ENCODE results near the gene AMY2B. TPM values are rescaled to one million over a fixed set of nuclear protein-coding genes. Genes with fewer than 3 reads are reported as not detected.
A peak's percentile ranks its signal among the peaks of the same experiment; 100 is the strongest.
"Not testable (repeated sequence)": the region's sequence is repeated elsewhere in the genome, so short reads cannot be mapped to it uniquely, and the experiment has no call there.

AMY2B gene
- total and polyA plus RNA-seq, 12 donors: 5.9 to 101 (median 28.0) TPM

DNA sequence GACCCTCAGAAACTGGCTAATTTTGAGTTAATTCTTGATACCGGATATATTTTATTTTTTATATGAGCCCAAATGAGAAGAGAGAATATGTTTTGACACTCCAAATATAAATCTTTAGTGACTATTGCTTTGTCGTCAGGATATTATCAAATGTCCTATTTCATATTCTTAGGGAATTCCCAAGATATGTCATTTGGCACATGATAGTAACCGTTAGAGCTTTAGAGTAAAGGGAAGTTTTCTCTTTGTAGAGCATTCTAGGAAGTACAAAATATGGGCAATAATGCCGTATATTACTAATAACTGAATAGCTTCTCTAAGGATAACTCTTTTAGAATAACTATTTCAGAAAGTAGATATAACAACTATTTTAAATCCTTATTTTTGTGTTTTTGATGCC is 8.3 kb upstream of the AMY2B start:
- no peak for ATAC-seq
- WGBS, 2 donors: 74 to 77% methylated on average over 4 of the region's 4 CpGs
- Histone ChIP-seq H3K9me3 (no peaks in the 10 kb centered on the region), H3K27ac (no peak overlapping the region), H3K4me1 (peaks cover 0 to 26% (median 11%) of the 10 kb centered on the region in 9 donors), H3K4me3 (no peak overlapping the region), H3K36me3 (peaks cover 0 to 30% (median 0%) of the 10 kb centered on the region in 9 donors), H3K27me3 (no peaks in the 10 kb centered on the region)
- intact Hi-C loops (cut with DNase I): no loop called here
- TF ChIP-seq, protein P1, sequence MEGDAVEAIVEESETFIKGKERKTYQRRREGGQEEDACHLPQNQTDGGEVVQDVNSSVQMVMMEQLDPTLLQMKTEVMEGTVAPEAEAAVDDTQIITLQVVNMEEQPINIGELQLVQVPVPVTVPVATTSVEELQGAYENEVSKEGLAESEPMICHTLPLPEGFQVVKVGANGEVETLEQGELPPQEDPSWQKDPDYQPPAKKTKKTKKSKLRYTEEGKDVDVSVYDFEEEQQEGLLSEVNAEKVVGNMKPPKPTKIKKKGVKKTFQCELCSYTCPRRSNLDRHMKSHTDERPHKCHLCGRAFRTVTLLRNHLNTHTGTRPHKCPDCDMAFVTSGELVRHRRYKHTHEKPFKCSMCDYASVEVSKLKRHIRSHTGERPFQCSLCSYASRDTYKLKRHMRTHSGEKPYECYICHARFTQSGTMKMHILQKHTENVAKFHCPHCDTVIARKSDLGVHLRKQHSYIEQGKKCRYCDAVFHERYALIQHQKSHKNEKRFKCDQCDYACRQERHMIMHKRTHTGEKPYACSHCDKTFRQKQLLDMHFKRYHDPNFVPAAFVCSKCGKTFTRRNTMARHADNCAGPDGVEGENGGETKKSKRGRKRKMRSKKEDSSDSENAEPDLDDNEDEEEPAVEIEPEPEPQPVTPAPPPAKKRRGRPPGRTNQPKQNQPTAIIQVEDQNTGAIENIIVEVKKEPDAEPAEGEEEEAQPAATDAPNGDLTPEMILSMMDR (IDR thresholded peaks at IDR 0.05): no peak
- no peak for DNase-seq

DNA sequence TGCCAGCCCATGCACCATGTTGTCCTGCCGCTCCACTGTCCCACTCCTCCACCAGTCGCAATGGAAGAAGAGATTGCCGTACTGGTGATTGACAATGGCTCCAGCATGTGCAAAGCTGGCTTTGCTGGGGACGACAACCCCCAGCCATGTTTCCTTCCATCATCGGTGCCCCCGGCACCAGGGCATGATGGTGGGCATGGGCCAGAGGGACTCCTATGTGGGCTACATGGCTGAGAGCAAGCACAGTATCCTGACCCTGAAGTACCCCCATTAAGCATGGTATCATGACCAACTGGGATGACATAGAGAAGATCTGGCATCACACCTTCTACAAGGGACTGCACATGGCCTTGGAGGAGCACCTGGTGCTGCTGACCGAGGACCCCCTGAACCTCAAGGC is 1.9 kb upstream of the AMY2B start:
- ATAC-seq (peak in 2 of 8 donors; percentile 11 to 13), DNase-seq (no peak)
- no peaks in the 10 kb centered on the region for H3K4me1 ChIP-seq
- WGBS, 2 donors: 96 to 99% methylated on average over 7 of the region's 7 CpGs
- H3K27ac ChIP-seq: no peak overlapping the region
- TF ChIP-seq, protein P1 (IDR thresholded peaks at IDR 0.05): no peak
- H3K36me3 ChIP-seq: peaks cover 0 to 69% (median 7%) of the 10 kb centered on the region in 9 donors
- no peaks in the 10 kb centered on the region for H3K9me3 ChIP-seq
- intact Hi-C loops (cut with DNase I): no loop called here
- no peak overlapping the region for H3K4me3 ChIP-seq
- no peaks in the 10 kb centered on the region for H3K27me3 ChIP-seq

DNA sequence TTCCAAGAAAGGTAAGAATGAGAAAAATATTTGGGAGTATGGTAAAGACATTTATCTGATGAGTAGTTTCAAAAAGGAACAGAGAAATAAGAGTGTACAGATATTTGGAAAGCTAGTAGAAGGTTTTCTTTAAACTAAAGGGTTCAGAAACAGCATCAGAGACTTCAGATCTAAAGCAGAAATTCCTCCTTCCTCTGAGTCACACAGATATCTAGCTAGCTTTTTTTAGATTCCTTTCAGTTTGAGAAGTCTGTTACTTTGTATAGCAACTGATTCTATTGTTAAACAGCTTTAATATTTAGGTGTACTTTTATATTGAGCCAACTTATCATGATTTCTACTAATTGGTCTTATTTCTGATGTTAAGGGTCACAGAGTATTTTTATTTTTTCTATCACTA is 4.7 kb downstream of the AMY2B start:
- ATAC-seq: no peak
- intact Hi-C loops (cut with DNase I): no loop called here
- Histone ChIP-seq H3K27me3 (no peaks in the 10 kb centered on the region), H3K27ac (no peak overlapping the region), H3K36me3 (peaks cover 0 to 62% (median 0%) of the 10 kb centered on the region in 9 donors), H3K4me3 (no peak overlapping the region), H3K4me1 (no peaks in the 10 kb centered on the region), H3K9me3 (no peaks in the 10 kb centered on the region)
- DNase-seq: no peak
- TF ChIP-seq, protein P1 (IDR thresholded peaks at IDR 0.05): no peak

DNA sequence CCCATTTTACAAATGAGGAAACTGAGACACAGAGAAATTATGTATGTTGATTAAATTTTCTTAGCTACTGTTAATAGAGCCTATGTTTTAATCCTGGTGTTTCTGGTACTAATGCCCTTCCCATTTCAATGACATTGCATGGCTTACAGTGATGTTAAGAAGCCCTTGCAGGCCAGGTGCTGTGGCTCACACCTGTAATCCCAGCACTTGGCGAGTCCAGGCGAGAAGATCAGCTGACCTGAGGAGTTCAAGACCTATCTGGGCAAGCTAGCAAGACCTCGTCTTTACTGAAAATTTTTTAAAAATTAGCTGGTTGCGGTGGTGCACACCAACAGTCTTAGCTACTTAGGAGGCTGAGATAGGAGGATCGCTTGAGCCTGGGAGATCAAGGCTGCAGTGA is 5.4 kb downstream of the AMY2B start:
- H3K4me3 ChIP-seq; ATAC-seq; H3K27me3 ChIP-seq; DNase-seq; H3K4me1 ChIP-seq; H3K9me3 ChIP-seq; H3K27ac ChIP-seq; intact Hi-C loops (cut with DNase I): not testable (repeated sequence)
- WGBS, 2 donors: 95 to 99% methylated on average over 3 to 4 of the region's 5 CpGs
- peaks cover 0 to 62% (median 0%) of the 10 kb centered on the region in 9 donors for H3K36me3 ChIP-seq

DNA sequence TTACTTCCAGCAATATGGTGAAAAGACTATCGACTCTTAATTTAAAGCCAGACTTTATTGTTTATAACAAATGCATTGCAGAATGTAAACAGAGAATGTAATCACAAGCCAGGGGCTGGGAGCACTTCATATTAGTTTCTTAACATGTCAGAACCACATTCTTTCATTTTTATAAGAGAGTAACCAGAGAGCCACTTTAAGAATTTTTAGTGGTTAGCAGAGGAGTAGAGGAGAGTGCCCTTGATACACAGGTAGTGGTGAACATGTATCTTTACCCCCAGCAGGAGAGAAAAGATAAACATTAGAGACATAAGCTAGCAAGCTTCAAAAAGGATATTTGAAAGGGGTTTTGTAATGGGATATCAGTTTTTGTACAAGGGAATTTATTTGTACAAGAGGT is 11.1 kb downstream of the AMY2B start:
- Histone ChIP-seq H3K27me3 (no peaks in the 10 kb centered on the region), H3K4me3 (no peak overlapping the region), H3K9me3 (no peaks in the 10 kb centered on the region), H3K4me1 (no peaks in the 10 kb centered on the region), H3K36me3 (peaks cover 0 to 27% (median 0%) of the 10 kb centered on the region in 9 donors), H3K27ac (no peak overlapping the region)
- TF ChIP-seq, protein P1 (IDR thresholded peaks at IDR 0.05): no peak
- DNase-seq (no peak), ATAC-seq (no peak)
- intact Hi-C loops (cut with DNase I): no loop called here
- 94 to 97% methylated on average over 1 of the region's 1 CpG for WGBS, 2 donors
